SH-SY5Y (cell line): Measurements from ENCODE around the gene SEMA3A.

Experiments
- GATA2 ChIP-seq: IDR thresholded peaks from 2 replicates; pipeline ENCODE4 v1.6.1; 2011; ENCODE audit warnings: mild to moderate bottlenecking, low read depth, low read length
- GATA3 ChIP-seq: IDR thresholded peaks from 2 replicates; pipeline ENCODE4 v1.6.1; 2011; ENCODE audit warnings: low read depth, mild to moderate bottlenecking, low read length, moderate library complexity

DNA sequence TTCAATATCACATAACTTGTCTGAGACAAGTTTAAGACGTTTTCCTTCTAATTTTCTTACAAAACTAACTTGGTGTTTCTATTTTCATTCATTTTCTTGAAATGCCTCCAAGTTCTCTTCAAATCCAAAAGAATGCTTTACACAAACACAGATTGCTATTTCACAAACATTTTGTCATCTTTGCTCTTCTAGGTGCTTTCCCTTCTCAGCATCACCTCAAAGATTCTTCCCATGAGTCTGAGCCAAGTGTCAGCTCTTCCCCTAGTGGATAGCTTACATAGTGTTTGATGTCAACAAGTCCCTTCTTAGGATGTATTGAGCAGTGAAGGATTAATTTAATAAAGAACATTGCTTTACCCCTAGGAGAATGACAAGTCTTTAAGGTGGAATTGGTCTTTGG, 38.1 kb upstream of the SEMA3A start:
- TF ChIP-seq GATA2: no peak
- no peak for TF ChIP-seq GATA3
